AG04449 (cell line): ENCODE measurements around the gene KCTD15.

Source experiments
- CTCF ChIA-PET: fragments of 350-600 bp; formaldehyde crosslinking; extraction: SDS; loops from one replicate; lab custom pipeline; 2021; ENCODE audit warnings: antibody characterized with exemption; lab: Yijun Ruan, JAX
- POLR2A ChIA-PET: fragments of 400-600, 350-600 bp; formaldehyde crosslinking; extraction: SDS; loops from one replicate; lab custom pipeline; 2020; ENCODE audit warnings: antibody characterized with exemption, inconsistent platforms; lab: Yijun Ruan, JAX
- DNase-seq: peaks from one replicate; pipeline ENCODE4 v3.0.0-alpha.2; 2010; ENCODE audit warnings: low read depth, low spot score
- H3K4me3 ChIP-seq: 2 replicates; pipeline ENCODE4 v1.5.1; 2011; ENCODE audit warnings: low read depth, mild to moderate bottlenecking, control low read depth, low read length
- CTCF ChIP-seq: IDR thresholded peaks from one replicate; pipeline ENCODE4 v1.5.1; 2011; ENCODE audit warnings: mild to moderate bottlenecking, moderate library complexity, low read length, control low read depth, inconsistent platforms; ENCODE audit not compliant: insufficient read depth; ENCODE audit errors: missing control alignments

KCTD15 gene

GRCh38 chr19:33766623-33767022, 30.0 kb upstream of the KCTD15 start:
- no peak for TF ChIP-seq CTCF
- ChIA-PET POLR2A (no interaction called here), CTCF (interaction anchor here (9.9 kb wide), 1 partner anchor 337 kb away, joined by 311 read pairs; no protein-coding TSS in a partner anchor)
- no peak overlapping the region for H3K4me3 ChIP-seq
- DNase-seq, result no peak

GRCh38 chr19:33767898-33768413, 28.7 kb upstream of the KCTD15 start:
- CTCF ChIA-PET, result interaction anchor here (1.0 to 9.9 kb wide), 7 partner anchors 10 to 533 kb away, joined by 3 to 311 read pairs (median 5); no protein-coding TSS in a partner anchor
- POLR2A ChIA-PET, result interaction anchor here (0.9 kb wide), 1 partner anchor 247 kb away, joined by 3 read pairs; the partner anchor contains the start of gene PEPD
- no peak overlapping the region for H3K4me3 ChIP-seq
- no peak for DNase-seq
- no peak for TF ChIP-seq CTCF

- TF ChIP-seq CTCF, result no peak
- DNase-seq, result no peak
- ChIA-PET POLR2A (no interaction called here), CTCF (interaction anchor here (0.7 to 9.9 kb wide), 12 partner anchors 8 to 534 kb away, joined by 3 to 311 read pairs (median 6); no protein-coding TSS in a partner anchor)
- H3K4me3 ChIP-seq, result no peak overlapping the region
These were observed 27.5 kb upstream of the KCTD15 start for GRCh38 chr19:33769208-33769607.

GRCh38 chr19:33770107-33770506, 26.6 kb upstream of the KCTD15 start:
- no peak for TF ChIP-seq CTCF
- POLR2A ChIA-PET, result no interaction called here

GRCh38 chr19:33771384-33772101, 25.1 kb upstream of the KCTD15 start:
- no peak for DNase-seq
- POLR2A ChIA-PET, result no interaction called here
- CTCF ChIA-PET, result interaction anchor here (0.6 to 9.9 kb wide), 33 partner anchors 10 to 555 kb away, joined by 3 to 311 read pairs (median 4); no protein-coding TSS in a partner anchor
- TF ChIP-seq CTCF, result peak; percentile 91
- no peak overlapping the region for H3K4me3 ChIP-seq

More at GRCh38 chr19:33770107-33770506, 26.6 kb upstream of the KCTD15 start:
- no peak overlapping the region for H3K4me3 ChIP-seq
- DNase-seq, result no peak
- CTCF ChIA-PET, result interaction anchor here (0.7 to 9.9 kb wide), 13 partner anchors 9 to 643 kb away, joined by 3 to 311 read pairs (median 7); no protein-coding TSS in a partner anchor
